GM19023 (cell line): ENCODE data around the gene NDNF.
A peak's percentile ranks its signal among the peaks of the same experiment; 100 is the strongest.

ENCODE experiments used
- ATAC-seq: cut with Tn5 transposase; IDR thresholded peaks from one replicate; pipeline ENCODE4 v1.9.1; 2021; ENCODE audit warnings: mild to moderate bottlenecking, moderate library complexity; ENCODE audit not compliant: unreplicated experiment

NDNF gene

DNA sequence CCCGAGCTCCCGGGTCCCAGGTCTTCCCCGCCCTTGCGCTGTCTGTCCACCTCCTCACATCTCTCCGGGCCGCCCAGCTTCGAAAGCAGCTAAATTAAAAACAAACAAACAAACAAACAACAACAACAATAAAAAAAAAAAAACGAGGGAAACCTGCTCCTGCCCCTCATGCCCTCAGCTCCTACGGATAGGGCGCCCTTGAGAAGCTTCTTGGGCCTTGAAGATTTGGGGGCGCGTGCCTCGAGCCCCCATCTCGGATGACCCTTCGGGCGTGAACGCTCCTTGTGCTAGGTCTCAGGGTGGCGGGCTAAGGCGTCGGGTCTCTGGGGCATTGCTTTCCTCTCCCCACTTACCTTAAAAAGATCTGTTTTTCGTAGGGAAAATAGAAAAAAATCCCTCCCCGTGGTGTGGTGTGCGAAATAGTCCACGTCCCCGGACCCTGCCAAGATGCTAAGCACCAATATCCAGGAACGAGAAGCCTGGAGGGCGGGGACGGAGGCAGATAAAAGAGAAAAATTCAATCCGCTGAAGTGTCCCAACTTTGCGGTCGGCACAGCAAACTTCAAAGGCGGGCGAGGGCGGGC is 603 bp downstream of the NDNF start:
- no peak for ATAC-seq

DNA sequence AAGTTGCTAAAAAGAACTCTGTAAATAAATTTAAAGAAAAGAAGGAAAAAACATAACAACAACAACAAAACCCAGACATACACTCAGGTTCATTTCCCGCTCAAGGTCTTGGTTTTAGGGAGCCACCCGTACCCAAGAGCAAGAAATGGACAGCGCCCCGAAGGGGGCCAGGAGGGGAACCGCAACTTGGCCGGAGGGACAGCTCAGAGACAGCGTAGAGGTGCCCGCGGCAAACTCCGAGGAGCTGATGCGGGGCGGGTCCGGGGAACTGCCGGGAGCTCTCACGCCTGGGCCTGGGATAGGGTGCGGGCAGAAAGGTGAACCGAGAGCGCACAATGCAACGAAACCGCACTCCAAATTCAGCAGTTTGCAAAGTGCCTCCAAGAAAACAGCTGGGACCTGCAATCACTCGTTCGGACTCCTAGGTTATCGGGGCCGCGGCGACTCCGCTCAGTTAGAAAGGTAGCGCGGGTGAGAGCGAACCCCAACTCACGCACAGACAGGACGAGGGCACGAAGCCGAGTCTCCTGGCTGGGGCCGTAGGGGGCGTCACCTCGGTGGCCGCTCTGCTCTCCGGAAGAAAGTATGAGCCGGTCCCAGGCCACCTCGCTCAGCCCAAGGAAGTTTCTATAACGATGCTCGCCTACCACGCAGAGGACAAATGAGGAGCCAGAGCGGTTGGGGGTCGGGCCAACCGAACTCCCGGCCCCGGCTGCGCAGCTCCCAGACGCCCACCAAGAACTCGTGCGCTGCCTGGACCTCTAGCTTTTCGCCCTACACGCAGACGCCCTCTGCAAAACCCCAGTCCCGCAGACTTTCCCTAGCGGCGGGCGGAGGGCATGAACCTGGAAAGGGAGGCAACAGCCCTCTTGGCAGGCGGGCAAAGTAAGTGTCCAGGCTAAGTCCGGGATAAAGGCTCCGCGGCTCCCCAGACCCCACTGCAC is 1.4 kb downstream of the NDNF start:
- no peak for ATAC-seq

DNA sequence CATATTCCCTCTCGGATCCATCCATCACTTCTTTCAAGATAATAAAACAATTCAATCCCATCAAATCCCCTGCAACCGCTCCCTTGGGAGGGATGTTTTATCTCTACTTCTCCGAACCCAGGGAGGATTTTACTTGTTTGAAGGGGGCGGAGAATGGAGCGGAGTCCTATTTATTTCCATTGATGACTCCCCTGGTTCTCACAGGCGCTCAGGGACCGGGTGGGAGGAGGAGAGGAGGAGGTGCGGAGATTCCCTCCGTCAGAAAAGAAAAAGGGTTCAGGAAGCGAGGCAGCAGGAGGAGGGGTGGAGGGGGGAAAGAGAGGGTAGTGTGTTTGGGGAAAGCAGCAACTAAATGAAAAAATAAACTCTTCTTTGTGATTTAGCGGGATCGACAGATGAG is 2.1 kb downstream of the NDNF start:
- ATAC-seq = no peak

DNA sequence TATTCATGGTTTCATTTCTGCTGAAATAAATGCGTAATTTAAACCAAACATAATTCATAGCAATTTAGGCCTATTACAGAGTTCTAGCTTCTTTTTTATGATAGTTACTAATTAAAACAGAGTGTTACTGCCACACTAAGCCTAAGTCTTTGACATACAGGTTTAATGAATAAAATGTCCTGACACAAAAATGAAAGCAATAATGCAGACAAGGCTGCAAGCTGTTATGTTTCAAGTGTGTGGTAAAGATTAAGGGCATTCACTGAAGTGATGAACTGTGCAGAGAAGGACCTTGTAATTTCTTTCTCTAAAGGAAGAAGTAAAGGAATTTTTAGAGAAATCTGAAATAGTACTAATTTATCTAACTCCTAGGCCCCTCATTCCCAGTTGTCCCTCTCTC is 2.9 kb downstream of the NDNF start:
- no peak for ATAC-seq

DNA sequence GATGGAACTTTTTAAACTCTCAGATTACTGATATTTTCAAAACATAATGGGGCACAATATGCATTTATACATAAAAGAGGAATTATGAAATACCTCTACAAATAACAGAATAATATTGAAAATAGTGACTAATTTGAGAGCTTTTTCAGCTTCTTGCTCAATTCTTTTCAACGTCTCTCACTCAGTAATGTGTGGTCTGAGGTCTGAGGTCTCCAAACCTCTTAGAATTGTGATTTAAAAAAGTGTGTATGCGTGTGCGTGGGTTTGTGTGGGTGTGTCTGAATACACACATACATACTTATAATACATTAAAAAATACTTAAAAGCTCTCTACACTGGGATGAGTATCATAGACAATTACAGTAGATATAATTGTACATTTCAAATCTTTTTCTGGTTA is 7.9 kb downstream of the NDNF start:
- no peak for ATAC-seq

DNA sequence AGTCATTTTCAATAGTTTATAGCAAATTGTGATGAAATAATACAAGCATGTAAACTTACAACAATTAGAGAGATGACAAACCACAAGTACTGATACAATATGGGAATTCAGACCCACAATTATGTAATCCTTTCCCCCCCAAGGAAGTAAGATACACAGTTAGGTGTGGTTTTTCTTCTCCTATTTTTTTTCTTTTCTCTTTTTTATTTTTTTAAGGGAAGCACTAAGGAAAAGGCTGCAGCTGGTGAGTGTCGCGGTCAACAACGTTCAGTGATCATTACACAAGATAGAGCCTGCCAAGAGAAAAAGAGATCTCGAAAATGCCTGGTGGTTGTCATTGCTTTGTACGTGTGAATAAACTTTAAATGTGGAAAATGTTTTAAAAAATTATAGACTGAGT is 9.8 kb downstream of the NDNF start:
- ATAC-seq = no peak

DNA sequence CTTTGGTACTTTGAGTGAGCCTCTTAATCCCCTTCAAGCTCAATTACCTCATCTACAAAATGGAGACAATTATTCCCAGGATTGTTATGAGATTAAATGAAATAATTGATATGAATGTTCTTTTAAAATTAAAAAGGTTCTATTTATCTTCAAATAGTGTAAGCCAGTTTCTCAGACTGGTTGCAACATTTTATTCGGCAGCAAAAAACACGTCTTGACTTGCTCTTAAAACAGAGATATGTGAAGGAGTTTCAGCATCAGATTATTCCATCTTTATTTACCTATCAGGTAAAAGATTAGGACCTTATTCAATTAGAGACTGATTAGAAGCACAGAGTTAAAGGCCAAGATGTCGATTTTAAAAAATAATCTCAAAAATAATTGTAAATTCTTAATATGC is 10.5 kb downstream of the NDNF start:
- no peak for ATAC-seq

DNA sequence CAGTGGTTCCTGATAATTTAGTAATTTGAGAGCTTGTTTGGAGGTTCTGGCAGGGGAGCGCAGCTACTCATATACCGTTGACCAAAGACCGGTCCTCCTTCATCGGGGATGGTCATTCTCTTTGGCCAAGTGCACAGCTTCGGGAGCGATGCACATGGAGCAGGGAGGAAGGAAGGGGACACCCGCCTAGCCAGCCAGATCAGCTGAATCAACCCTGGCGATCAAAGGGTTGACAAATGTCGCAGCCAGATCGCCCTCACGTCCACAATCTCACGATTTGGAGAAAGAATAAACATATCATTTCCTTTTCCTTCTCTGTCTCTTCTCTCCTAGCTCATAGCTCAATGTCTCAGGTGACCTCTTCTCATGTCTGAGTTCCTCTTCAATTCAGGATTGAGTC is 11.1 kb downstream of the NDNF start:
- no peak for ATAC-seq

DNA sequence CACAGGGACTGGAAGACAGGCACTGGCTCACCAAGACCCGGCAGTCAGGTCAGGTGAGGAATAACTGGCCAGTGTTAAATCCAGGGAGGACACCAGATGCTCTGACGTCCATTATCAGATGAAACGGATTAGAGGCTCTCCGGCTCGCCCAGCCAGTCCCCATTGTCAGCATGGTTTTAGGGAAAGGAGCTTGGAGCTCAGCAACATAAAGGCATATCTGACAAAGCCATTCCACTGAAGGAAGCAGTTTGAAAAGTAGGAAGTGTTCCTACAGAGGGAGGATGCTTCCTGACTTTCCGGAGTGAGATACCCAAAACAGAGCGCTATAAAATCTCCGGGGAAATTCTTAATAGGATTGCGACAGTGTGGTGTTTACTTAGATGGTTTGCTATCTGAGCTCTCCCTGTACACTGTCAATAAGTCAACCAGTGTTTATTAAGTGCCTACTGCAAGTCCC is 14.8 kb downstream of the NDNF start:
- no peak for ATAC-seq

DNA sequence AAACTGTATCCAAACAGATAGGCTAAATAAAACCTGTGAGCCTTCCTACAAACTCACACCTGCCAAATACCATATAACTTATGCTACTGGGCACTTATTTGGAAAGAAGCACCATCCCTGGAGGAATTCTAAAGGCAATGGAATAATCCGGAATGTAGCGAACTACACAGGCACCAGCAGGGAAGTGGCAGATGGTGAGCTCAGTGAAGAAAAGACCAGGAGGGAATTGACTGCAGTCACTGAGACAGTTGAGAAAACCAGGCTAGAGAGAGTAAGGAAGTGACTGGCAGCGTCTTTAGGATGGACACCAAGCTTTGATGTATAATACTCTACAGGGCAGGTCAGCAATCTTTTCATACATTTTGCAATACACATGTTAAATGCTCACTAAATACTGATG is 16.3 kb downstream of the NDNF start:
- ATAC-seq = no peak

DNA sequence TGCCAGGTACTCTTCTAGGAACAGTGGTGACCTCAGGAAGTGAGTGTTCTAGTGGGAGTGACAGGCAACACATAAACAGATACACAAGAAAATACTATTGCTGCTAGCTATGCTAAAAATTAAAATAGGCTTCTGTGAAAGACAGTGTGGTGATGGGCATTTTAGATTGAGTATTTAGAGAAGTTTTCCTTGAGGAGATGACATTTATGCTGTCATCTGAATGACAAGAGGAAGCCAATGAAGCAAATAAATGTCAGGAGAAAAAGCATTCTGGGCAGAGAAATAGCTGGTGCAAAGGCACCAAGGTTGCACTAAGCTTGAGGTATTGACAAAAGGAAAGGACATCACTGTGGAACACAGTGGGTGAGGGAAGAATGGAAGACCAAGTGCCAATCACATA is 18.0 kb downstream of the NDNF start:
- no peak for ATAC-seq

DNA sequence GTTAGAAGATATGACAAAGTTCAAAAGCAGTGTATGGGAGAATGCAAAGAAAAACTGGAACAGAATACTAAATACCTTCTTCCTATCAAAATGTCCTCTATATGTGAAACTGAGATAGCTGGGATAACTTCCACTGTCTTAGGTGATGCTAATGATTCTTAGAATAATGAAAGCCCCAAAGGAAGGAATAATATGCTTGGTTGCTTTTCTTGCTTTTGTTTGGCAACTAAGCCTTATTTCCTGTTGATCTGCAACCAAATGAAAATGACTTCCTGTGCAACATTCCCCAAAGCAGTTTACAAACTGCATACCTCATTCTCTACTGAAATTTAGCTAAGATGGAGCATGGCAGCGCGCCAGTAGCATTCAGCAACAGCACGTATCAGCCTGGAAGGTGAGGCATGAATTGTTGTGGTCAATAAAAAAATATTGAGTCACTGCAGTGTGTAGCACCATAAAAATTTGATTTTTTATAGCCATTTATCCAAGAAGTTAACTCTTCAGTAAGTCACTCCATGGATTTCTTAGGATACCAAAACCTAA is 18.7 kb downstream of the NDNF start:
- ATAC-seq = no peak

DNA sequence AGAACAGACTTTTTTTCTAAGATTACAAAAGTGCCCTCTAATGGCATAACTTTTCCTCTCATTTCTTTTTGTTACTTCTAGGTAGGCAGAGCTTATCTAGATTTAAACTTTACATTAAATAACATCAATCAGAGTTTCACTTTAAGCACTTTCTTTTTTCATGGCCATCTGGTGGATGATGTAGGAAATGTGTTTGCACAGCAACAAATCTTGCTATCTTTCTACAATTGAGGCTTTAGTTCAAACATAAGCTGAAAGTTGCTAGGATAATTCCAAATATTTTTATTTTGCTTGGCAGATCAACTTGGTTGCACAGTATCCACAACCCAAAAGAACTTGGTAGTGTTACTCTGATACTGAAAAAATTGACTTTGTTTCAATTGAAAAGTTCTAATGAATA is 22.0 kb downstream of the NDNF start:
- no peak for ATAC-seq

DNA sequence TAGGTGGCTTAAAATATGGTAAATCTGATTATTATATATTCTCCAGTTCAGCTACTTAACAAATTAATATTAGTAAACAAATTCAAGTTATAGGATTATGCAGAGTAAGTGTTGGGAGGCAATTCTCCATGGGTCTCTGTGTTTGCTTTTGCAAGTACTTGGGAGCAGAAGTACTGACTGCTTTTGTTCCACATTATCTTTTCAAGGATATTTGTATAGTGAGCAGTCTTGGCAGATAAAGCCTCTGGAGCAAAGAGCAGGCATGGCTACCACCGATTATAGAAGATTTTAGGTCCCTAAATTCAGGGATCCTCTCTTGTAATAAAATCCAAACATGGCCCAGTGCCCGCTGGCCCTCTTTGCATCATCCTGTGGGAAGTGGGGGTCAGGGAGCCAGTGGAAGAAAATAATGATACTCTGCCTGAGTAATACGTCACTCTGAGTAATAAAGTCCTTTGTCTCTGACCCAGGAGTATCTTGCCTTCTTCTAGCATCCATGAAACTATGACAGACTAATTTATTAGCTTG is 23.2 kb downstream of the NDNF start:
- no peak for ATAC-seq

DNA sequence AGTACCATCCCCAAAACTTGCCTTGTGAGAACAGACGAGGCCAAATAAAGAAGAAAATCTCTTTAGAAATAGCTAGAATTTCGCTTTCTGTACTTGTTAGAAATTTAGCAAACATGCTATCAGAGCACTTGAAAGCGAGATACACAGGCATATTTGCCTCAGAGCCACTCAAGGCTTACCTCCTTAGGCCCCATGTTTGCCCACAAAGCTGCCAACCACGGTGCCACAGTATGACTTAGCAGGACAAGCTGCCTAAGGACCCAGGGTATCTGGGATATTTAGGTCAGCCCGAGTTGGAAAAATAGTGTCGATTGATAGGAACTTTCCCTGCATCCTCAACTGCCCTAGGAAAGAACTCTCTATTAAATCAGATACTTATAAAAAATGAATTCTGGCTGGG is 24.2 kb downstream of the NDNF start:
- ATAC-seq = no peak

DNA sequence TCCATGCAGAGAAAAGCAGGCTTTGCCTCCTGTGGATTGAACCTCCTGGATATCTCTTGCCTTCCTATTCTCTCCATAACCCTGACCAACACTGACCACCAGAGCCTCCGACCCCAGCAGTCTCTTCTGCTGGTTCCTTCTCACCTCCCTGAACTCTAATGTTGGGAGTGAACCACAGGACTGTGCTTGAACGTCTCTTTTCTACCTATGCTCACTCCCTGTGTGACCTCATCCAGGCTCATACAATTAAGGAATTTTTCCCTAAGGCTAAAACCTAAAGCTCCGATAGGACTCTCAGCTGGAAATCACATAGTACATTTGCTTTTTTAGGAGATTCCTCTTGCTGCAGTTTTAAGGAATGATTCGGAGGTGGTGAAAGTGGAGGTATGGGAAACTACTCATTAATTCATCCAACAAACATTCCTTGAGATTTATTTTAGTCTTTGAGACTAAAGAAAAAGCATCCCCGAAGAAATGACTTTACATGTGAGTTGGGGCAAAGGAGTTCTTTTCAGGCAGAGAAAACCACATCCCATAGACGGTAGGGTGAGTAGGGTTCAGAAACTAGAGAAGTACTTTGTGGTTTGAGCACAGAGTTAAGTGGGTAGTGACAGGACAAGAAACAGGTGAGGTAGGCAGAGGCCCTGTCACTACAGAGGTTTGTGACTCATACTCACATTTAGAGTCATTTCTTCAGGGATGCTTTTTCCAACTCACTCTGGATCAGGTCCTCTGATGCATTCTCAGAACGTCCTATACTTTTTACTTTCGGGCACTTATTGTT is 30.8 kb downstream of the NDNF start:
- ATAC-seq = peak; percentile 98

DNA sequence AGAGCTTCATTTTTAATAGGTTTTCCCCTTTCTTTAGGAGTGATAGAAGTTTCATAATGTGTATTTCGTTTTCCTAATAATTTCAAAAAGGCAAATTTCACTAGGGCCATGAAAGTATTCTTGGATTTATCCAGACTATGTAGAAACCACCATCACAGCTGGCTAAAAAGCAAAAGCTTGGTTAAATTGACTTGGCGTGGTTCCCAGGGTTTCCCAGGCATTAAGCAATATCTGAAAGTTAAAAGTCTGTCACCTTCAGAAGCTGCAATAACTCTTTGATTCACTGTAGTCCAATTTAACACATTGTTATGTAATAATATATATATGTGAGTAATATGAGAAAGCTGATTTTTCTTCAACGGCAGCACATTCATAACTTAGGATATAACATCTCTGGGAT is 38.3 kb downstream of the NDNF start:
- ATAC-seq = no peak

DNA sequence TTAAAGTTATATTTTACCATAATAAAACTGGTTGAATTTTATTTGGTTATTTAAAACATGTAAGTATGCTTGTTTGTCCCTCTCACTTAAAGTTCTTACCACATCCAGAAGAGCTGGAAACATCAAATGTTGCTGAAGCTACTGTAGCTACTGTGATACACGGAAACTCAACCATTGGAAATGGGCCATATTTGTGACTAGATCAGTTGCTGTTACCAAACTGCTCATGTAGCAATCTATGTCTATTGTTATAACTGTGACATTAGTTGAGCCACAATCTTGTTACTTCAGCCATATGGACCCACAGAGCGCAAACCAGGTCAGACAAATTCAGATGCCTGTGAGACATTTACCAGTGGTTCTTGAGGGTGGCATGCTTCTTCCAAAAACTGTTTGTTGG is 41.6 kb downstream of the NDNF start:
- ATAC-seq = no peak

DNA sequence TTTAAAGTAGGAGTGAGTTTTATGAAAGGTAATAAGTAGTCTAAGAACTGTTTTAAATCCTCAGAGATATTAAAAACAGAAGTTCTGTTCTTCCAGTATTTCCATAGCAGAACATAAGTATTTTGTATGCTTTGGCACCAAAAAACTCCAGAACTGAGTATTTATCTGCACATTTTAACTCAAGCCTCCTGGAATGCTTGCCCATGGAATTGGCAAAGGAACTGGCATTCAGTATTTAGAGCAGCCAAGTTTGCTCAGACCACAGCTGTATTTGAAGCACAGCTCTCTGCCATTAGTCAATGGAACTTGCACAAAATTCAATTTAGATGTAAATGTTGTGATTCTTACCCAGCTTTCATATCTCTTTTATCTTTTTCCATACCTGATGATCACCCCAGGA is 42.2 kb downstream of the NDNF start:
- no peak for ATAC-seq

DNA sequence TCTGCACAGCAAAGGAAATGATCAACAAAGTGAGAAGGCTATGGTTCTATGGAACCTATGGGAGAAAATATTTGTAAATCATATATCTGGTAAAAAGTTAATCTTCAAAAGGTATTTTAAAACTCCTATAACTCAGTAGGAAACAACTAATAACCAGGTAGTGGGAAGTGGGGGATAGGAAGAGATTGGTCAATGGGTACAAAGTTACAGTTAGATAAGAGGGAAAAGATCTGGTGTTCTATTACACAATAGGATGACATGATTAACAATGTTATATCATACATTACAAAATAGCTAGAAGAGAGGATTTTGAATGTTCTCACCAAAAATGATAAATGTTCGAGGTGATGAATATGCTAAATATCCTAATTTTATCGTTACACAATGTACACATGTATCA is 46.3 kb downstream of the NDNF start:
- no peak for ATAC-seq

DNA sequence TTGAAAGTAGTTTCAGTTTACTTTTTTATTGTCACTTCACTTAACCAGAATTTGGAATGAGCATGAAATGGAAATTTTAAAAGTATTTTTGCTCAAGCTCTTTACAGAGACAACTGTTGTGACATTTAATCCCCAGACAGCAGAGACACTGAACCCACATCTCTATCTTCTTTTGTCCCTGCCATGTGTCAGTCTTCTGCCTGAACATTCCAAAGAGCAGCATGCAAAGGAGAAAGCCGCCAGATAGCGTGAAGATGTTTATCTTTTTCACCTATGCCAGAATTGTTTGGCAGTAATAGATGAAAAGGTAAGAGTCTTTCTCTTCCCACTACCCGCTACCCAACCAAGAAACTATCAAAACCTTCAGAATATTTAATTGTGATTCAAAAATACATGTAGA is 46.8 kb downstream of the NDNF start:
- ATAC-seq = no peak
